K562 (cell line): ENCODE data around the gene NRDE2. TPM values are rescaled to one million over a fixed set of nuclear protein-coding genes. Genes with fewer than 3 reads are reported as not detected.

Experiments
- ATAC-seq: fragments of 200-7000 bp; cut with Tn5 transposase; 3 replicates; pipeline ENCODE4 v1.9.1; 2020; ENCODE audit warnings: moderate library complexity
- BruUV-seq: library from RNA; stranded (reverse); fragments of 400-500 nt; replicated peaks from 2 replicates; lab custom pipeline; 2021; lab: Mats Ljungman, UMichigan
- CTCF ChIA-PET: fragments of 300-600 bp; formaldehyde crosslinking; extraction: SDS; loops from one replicate; lab custom pipeline; 2021; ENCODE audit warnings: low intra/inter-chr PET ratio; lab: Yijun Ruan, JAX
- POLR2A ChIA-PET: fragments of 300-600, 350-650 bp; sonication (Branson Sonifier 250); formaldehyde crosslinking; extraction: SDS; loops from one replicate; lab custom pipeline; 2021; ENCODE audit warnings: antibody characterized with exemption, inconsistent platforms; lab: Yijun Ruan, JAX
- DNase-seq, 4 experiments: peaks; one replicate each; pipeline versions ENCODE4 v3.0.0 to v3.0.0-alpha.2; 2011 to 2018; ENCODE audit warnings: low spot score in 3 of 4, mixed read lengths in 3 of 4; ENCODE audit errors: extremely low read depth in 1 of 4
- FAIRE-seq: peaks from 2 replicates; lab custom pipeline; 2011; peaks lifted over from hg19 to GRCh38; lab: Jason Lieb, UNC
- H2AFZ ChIP-seq: 2 replicates; pipeline ENCODE4 v1.6.0; 2011; ENCODE audit warnings: low read depth, low read length, control low read depth, inconsistent platforms
- H3K27ac ChIP-seq: fragments of 200-600 bp; 3 replicates; pipeline ENCODE4 v1.8.0; 2011; ENCODE audit warnings: low read depth, mild to moderate bottlenecking, control low read depth, inconsistent platforms, low read length, moderate library complexity, mixed read lengths; ENCODE audit errors: extremely low read depth
- H3K27me3 ChIP-seq, 2 experiments: fragments of 300-600 bp in 1 of 2; 2 replicates in 1 of 2; 3 replicates in 1 of 2; pipeline versions ENCODE4 v1.6.0 to v1.8.0; 2011; ENCODE audit warnings: inconsistent platforms in 2 of 2, low read length in 2 of 2, mild to moderate bottlenecking in 1 of 2, mixed read lengths in 1 of 2, moderate library complexity in 1 of 2; ENCODE audit not compliant: control insufficient read depth in 2 of 2, insufficient read depth in 2 of 2
- H3K36me3 ChIP-seq: fragments of 300-600 bp; 3 replicates; pipeline ENCODE4 v1.8.0; 2011; ENCODE audit warnings: mild to moderate bottlenecking, low read length, inconsistent platforms; ENCODE audit not compliant: control insufficient read depth, insufficient read depth
- H3K4me1 ChIP-seq, 2 experiments: fragments of 200-600 bp in 1 of 2; replicated peaks in 1 of 2; 2 replicates in 1 of 2; 3 replicates in 1 of 2; pipeline versions ENCODE4 v1.5.1 to v1.8.0; 2011; ENCODE audit warnings: inconsistent platforms in 2 of 2, low read length in 2 of 2, mild to moderate bottlenecking in 1 of 2, mixed read lengths in 1 of 2, moderate library complexity in 1 of 2; ENCODE audit not compliant: control insufficient read depth in 2 of 2, insufficient read depth in 2 of 2
- H3K4me2 ChIP-seq: 2 replicates; pipeline ENCODE4 v1.6.1; 2011; ENCODE audit warnings: low read length, control low read depth, inconsistent platforms, mixed read lengths; ENCODE audit not compliant: insufficient read depth
- H3K4me3 ChIP-seq: fragments of 200-600 bp; sonication (generic), shearing (Covaris generic); 2 replicates; pipeline ENCODE4 v1.5.1; 2016; ENCODE audit warnings: control low read depth, inconsistent platforms
- H3K79me2 ChIP-seq: fragments of 200-600 bp; 3 replicates; pipeline ENCODE4 v1.8.0; 2011; ENCODE audit warnings: low read length, inconsistent platforms; ENCODE audit not compliant: control insufficient read depth, insufficient read depth
- H3K9ac ChIP-seq, 2 experiments: 2 replicates each; pipeline versions ENCODE4 v1.6.0 to v1.6.1; 2011; ENCODE audit warnings: low read depth in 2 of 2, low read length in 2 of 2, control low read depth in 1 of 2, inconsistent platforms in 1 of 2, mild to moderate bottlenecking in 1 of 2, mixed read lengths in 1 of 2; ENCODE audit not compliant: insufficient read depth in 1 of 2
- H3K9me1 ChIP-seq: one replicate; pipeline ENCODE4 v1.6.0; 2011; ENCODE audit warnings: inconsistent platforms, mild to moderate bottlenecking, low read length, moderate library complexity; ENCODE audit not compliant: control insufficient read depth, insufficient read depth
- H3K9me3 ChIP-seq: replicated peaks from 2 replicates; pipeline ENCODE4 v1.5.1; 2011; ENCODE audit warnings: low read depth, low read length, inconsistent platforms; ENCODE audit not compliant: control insufficient read depth, insufficient read depth
- H4K20me1 ChIP-seq: replicated peaks from 2 replicates; pipeline ENCODE4 v1.6.1; 2011; ENCODE audit warnings: low read length, inconsistent platforms, mixed read lengths; ENCODE audit not compliant: control insufficient read depth, insufficient read depth
- CAMTA2 ChIP-seq: fragments of 250-450 bp; sonication (Bioruptor Pico); conservative IDR thresholded peaks from 2 replicates; pipeline ENCODE4 v1.5.1; 2022
- CBX5 ChIP-seq: IDR thresholded peaks from 2 replicates; pipeline ENCODE4 v1.6.1; 2014; ENCODE audit warnings: low read depth, borderline replicate concordance
- CSDE1 ChIP-seq, 2 experiments: fragments of 450-650 bp; IDR thresholded peaks; 2 replicates each; pipeline ENCODE4 v1.6.1; 2016; ENCODE audit warnings: mild to moderate bottlenecking in 1 of 2
- HIVEP1 ChIP-seq: fragments of 250-450 bp; sonication (Bioruptor Pico); IDR thresholded peaks from 2 replicates; pipeline ENCODE4 v1.4.0; 2020; ENCODE audit warnings: mild to moderate bottlenecking
- HNRNPLL ChIP-seq: fragments of 200-400 bp; formaldehyde crosslinking; IDR thresholded peaks from 2 replicates; pipeline ENCODE4 v1.6.1; 2017; ENCODE audit warnings: low read length, low read depth, mild to moderate bottlenecking; ENCODE audit not compliant: poor library complexity, severe bottlenecking
- JUNB ChIP-seq: fragments of 450-650 bp; formaldehyde crosslinking; conservative IDR thresholded peaks from 2 replicates; pipeline ENCODE4 v1.4.0; 2020; ENCODE audit warnings: mild to moderate bottlenecking
- PURB ChIP-seq: sonication (generic); formaldehyde crosslinking; IDR thresholded peaks from 2 replicates; pipeline ENCODE4 v1.9.0; 2021; ENCODE audit warnings: low read depth, mild to moderate bottlenecking, missing genetic modification reagents
- TCFL5 ChIP-seq: fragments of 250-450 bp; sonication (Bioruptor Pico); conservative IDR thresholded peaks from 2 replicates; pipeline ENCODE4 v1.6.1; 2021; ENCODE audit warnings: mild to moderate bottlenecking, moderate library complexity, matching md5 sums
- WGBS: fragments of 100-300 bp; shearing (Covaris generic); methylation state at CpG from one replicate; pipeline ENCODE4 v1.1.6; 2016; ENCODE audit warnings: low coverage, mixed read lengths; ENCODE audit not compliant: insufficient coverage; ENCODE audit errors: missing lambda C conversion rate; 5-methylcytosine and 5-hydroxymethylcytosine counted together
- in situ Hi-C: fragments of 300-500 bp; cut with MboI; formaldehyde crosslinking; loops from 4 replicates; pipeline ENCODE4 v1.15.0; 2018; ENCODE audit warnings: inconsistent platforms, mixed read lengths
- intact Hi-C: fragments of 100-400 bp; cut with micrococcal nuclease; formaldehyde crosslinking; loops from 2 replicates; pipeline ENCODE4 v1.14.2; 2022
- polyA plus RNA-seq, 8 experiments: library from polyadenylated mRNA; depleted of rRNA in 4 of 8; stranded (reverse) in 5 of 8; unstranded in 3 of 8; fragments of >200 nt; fragmentation: Nextera tagmentation in 2 of 8; fragmentation: Illumina TruSeq in 1 of 8; extraction: Ambion mirVana in 2 of 8; extraction: Trizol in 1 of 8; gene quantifications; 2 replicates each; pipeline versions ENCODE4 v1.2.1 to v1.2.3, GENCODE V29; 2011 to 2014; ENCODE audit warnings: inconsistent platforms in 1 of 8, missing spikeins in 1 of 8
- total RNA-seq, 7 experiments: library from RNA; depleted of rRNA in 6 of 7; stranded (reverse); fragments of >200 nt in 6 of 7; fragmentation: Illumina TruSeq in 2 of 7; extraction: Trizol in 2 of 7; gene quantifications; 2 replicates each; pipeline versions ENCODE4 v1.2.1 to v1.2.3, GENCODE V29; 2011 to 2021; ENCODE audit warnings: low replicate concordance in 1 of 7
- TF ChIP-seq, protein P1 (sequence below): sonication (generic); formaldehyde crosslinking; IDR thresholded peaks from 2 replicates; pipeline ENCODE4 v1.8.1; 2023; ENCODE audit warnings: mild to moderate bottlenecking, missing genetic modification reagents

The NRDE2 gene
- total and polyA plus RNA-seq, 9 of the 15 experiments (the other 6 are each of a cell fraction or from before 2014, with no cell fraction given) = 3.3 to 15.0 (median 8.4) TPM

DNA sequence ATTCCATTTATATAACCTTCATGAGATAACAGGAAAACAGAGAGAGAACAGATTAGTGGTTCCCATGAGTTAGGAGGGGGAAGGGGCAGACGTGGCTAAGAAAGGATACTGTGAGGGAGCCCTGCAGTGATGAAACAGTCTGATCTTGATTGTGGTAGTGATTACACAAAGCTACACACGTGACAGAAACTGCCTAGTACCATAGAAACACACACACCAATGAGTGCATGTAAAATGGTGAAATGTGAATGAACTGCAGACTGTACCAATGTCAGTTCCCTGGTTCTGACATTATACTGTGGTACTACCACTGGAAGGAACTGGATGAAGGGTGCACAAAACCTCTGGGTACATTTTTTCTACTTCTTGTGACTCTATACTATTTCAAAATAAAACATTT lies 36.9 kb downstream of the NRDE2 start:
- Histone ChIP-seq H2AFZ (no peak overlapping the region), H3K9ac (no peak overlapping the region), H3K27ac (no peak overlapping the region), H3K4me3 (no peak overlapping the region), H3K27me3 (no peaks in the 10 kb centered on the region), H3K9me3 (no peaks in the 10 kb centered on the region), H3K4me2 (no peak overlapping the region), H3K79me2 (no peaks in the 10 kb centered on the region), H3K36me3 (peaks cover 45% of the 10 kb centered on the region; the same call in 2 of the 3 replicates), H4K20me1 (no peaks in the 10 kb centered on the region), H3K4me1 (no peaks in the 10 kb centered on the region), H3K9me1 (no peaks in the 10 kb centered on the region)
- ATAC-seq = no peak
- in situ Hi-C loops = no loop called here
- FAIRE-seq = no peak
- intact Hi-C loops = no loop called here
- ChIA-PET CTCF (no interaction called here), POLR2A (no interaction called here)
- no peak for TF ChIP-seq CSDE1 (IDR thresholded peaks at IDR 0.05)
- TF ChIP-seq HNRNPLL = no peak
- TF ChIP-seq CAMTA2 (CRISPR knock-in tag) = no peak
- TF ChIP-seq PURB (CRISPR knock-in tag) = no peak
- TF ChIP-seq CBX5 = no peak
- no peak for TF ChIP-seq HIVEP1 (CRISPR knock-in tag)
- no peak for TF ChIP-seq JUNB (CRISPR knock-in tag)
- TF ChIP-seq, protein P1, sequence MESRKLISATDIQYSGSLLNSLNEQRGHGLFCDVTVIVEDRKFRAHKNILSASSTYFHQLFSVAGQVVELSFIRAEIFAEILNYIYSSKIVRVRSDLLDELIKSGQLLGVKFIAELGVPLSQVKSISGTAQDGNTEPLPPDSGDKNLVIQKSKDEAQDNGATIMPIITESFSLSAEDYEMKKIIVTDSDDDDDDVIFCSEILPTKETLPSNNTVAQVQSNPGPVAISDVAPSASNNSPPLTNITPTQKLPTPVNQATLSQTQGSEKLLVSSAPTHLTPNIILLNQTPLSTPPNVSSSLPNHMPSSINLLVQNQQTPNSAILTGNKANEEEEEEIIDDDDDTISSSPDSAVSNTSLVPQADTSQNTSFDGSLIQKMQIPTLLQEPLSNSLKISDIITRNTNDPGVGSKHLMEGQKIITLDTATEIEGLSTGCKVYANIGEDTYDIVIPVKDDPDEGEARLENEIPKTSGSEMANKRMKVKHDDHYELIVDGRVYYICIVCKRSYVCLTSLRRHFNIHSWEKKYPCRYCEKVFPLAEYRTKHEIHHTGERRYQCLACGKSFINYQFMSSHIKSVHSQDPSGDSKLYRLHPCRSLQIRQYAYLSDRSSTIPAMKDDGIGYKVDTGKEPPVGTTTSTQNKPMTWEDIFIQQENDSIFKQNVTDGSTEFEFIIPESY (CRISPR knock-in tag) = no peak
- TF ChIP-seq TCFL5 (CRISPR knock-in tag) = no peak
- BruUV-seq = no TSS peak
- 31% methylated on average over 2 of the region's 2 CpGs for WGBS
- no peak for DNase-seq
